Kidney (tissue), 14 donors: Measurements from ENCODE around the gene SH3RF3. TPM values are rescaled to one million over a fixed set of nuclear protein-coding genes. Genes with fewer than 3 reads are reported as not detected.

Experiments
- DNase-seq, 5 donors: peaks; one replicate each; pipeline ENCODE4 v3.0.0-alpha.2; 2013 to 2020
- FAIRE-seq: peaks from 2 replicates; lab custom pipeline; 2012; peaks lifted over from hg19 to GRCh38; lab: Jason Lieb, UNC
- H3K27ac ChIP-seq, 2 donors: one replicate each; pipeline ENCODE4 v1.7.0; 2013; ENCODE audit warnings: low read depth in 2 of 2, low read length in 2 of 2, inconsistent platforms in 1 of 2
- H3K27me3 ChIP-seq: one replicate; pipeline ENCODE4 v1.7.1; 2013; ENCODE audit warnings: low read length, inconsistent platforms; ENCODE audit not compliant: control insufficient read depth, insufficient read depth
- H3K36me3 ChIP-seq, 3 donors: one replicate each; pipeline versions ENCODE4 v1.7.0 to v1.7.1; 2013; ENCODE audit warnings: low read length in 3 of 3, control low read depth in 1 of 3, inconsistent platforms in 1 of 3; ENCODE audit not compliant: insufficient read depth in 3 of 3, control insufficient read depth in 2 of 3
- H3K4me1 ChIP-seq, 3 donors: one replicate each; pipeline versions ENCODE4 v1.7.0 to v1.7.1; 2013; ENCODE audit warnings: low read length in 3 of 3, inconsistent platforms in 1 of 3, low read depth in 1 of 3; ENCODE audit not compliant: control insufficient read depth in 2 of 3, insufficient read depth in 2 of 3
- H3K4me3 ChIP-seq, 3 donors: one replicate each; pipeline versions ENCODE4 v1.7.0 to v1.8.1; 2013; ENCODE audit warnings: low read length in 3 of 3, control low read depth in 1 of 3, inconsistent platforms in 1 of 3
- H3K9ac ChIP-seq, 3 donors: one replicate each; pipeline versions ENCODE4 v1.7.0 to v1.7.1; 2013; ENCODE audit warnings: low read length in 3 of 3, control low read depth in 1 of 3, inconsistent platforms in 1 of 3
- H3K9me3 ChIP-seq, 3 donors: one replicate each; pipeline versions ENCODE4 v1.7.0 to v1.7.1; 2013; ENCODE audit warnings: low read length in 3 of 3, control low read depth in 1 of 3, inconsistent platforms in 1 of 3; ENCODE audit not compliant: control insufficient read depth in 2 of 3, insufficient read depth in 1 of 3
- intact Hi-C: fragments of 100-400 bp; cut with DNase I; formaldehyde crosslinking; loops from one replicate; pipeline ENCODE4 v1.11.1; 2022
- polyA plus RNA-seq: library from polyadenylated mRNA; stranded (reverse); fragments of 350-450 nt; fragmentation: Illumina TruSeq; extraction: RNeasy Lipid Tissue Mini Kit (QIAGEN cat#74804); gene quantifications from one replicate; pipeline ENCODE4 v1.2.3, GENCODE V29; 2014; ENCODE audit warnings: low read depth, low replicate concordance; ENCODE audit not compliant: insufficient read depth
- total RNA-seq: library from RNA; stranded (reverse); fragmentation: NEBNext Ultra II Directional; extraction: Animal tissue kit (Norgen Biotek cat#: 25700); gene quantifications from one replicate; pipeline ENCODE4 v1.2.1, GENCODE V29; 2021
- TF ChIP-seq, protein P1 (sequence below): IDR thresholded peaks from 3 replicates; pipeline ENCODE4 v1.5.1; 2012; ENCODE audit warnings: mild to moderate bottlenecking, moderate library complexity, borderline replicate concordance; ENCODE audit not compliant: insufficient read depth; ENCODE audit errors: extremely low read depth
- donor health status: control.
- donor health status: control.
- donor health status: control.
- donor health status: control.
- donor health status: control.
- donor health status: DM: yes; HTN: yes; CAD: no.
- donor health status: Normal renal cell carcinoma (clear cell type).

Gene SH3RF3
- total and polyA plus RNA-seq, 2 donors from 2014 or later: 1.7 to 10.7 TPM

DNA sequence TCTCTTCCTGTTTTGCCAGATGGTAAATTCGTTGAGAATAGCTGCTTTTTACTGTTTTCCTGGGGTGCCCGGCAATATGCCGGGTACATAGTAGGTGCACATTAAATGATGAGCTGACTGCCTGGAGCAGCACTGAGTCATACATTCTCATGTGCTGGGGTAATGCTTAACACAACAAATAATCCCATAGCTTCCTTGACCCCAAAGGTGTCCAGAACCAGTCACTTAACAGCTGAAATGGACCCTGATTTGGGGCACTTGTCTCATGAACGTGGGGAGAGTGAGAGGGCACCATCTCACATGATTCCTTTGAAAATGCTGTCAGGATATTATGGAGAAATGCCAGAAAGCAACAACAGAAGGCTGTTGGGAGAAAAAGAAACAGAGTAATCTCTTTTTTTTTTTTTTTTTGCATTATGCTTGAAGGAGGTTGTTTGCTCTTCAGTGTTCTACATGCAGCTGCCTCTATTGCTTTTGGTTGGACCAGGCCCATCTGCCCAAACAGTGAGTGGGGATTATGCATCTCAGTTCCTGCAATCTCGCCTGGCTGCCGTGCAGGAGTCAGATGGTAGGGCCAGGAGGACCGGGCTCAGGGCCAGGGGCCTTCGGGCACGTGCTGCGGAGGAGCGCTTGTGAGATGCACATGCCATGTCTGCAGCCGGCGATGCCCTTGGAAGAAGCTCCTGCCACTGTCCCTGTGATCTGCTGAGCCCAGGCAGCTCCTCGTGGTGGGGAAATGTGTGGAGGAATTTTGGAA lies 162.1 kb downstream of the SH3RF3 start:
- Histone ChIP-seq H3K9ac (no peak overlapping the region), H3K4me1 (peaks cover 2 to 8% (median 6%) of the 10 kb centered on the region in 3 donors), H3K36me3 (no peaks in the 10 kb centered on the region), H3K27ac (no peak overlapping the region), H3K27me3 (no peaks in the 10 kb centered on the region), H3K9me3 (peaks cover 0 to 4% (median 0%) of the 10 kb centered on the region in 3 donors), H3K4me3 (no peak overlapping the region)
- intact Hi-C loops: no loop called here
- TF ChIP-seq, protein P1, sequence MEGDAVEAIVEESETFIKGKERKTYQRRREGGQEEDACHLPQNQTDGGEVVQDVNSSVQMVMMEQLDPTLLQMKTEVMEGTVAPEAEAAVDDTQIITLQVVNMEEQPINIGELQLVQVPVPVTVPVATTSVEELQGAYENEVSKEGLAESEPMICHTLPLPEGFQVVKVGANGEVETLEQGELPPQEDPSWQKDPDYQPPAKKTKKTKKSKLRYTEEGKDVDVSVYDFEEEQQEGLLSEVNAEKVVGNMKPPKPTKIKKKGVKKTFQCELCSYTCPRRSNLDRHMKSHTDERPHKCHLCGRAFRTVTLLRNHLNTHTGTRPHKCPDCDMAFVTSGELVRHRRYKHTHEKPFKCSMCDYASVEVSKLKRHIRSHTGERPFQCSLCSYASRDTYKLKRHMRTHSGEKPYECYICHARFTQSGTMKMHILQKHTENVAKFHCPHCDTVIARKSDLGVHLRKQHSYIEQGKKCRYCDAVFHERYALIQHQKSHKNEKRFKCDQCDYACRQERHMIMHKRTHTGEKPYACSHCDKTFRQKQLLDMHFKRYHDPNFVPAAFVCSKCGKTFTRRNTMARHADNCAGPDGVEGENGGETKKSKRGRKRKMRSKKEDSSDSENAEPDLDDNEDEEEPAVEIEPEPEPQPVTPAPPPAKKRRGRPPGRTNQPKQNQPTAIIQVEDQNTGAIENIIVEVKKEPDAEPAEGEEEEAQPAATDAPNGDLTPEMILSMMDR: no peak
- DNase-seq (peak in 1 of 5 donors; percentile 59), FAIRE-seq (no peak)

DNA sequence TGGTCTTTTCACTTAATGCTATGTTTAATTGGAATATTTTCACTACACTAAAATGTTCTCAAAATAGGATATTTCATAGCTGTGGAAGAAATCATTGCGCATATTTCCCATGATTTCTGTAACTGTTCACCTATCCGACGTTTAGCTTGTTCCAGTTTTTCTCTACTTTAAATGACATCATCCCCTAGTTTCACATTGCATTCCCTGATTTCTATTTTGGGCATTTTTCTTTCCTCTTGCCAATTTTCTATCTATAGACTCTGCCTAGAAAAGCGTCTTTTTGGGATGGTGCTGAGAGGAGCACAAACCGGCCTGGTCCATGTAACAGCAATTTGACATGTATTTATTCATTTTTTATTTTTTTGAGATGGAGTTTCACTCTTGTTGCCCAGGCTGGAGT lies 163.4 kb downstream of the SH3RF3 start:
- Histone ChIP-seq H3K27me3 (no peaks in the 10 kb centered on the region), H3K4me3 (no peak overlapping the region), H3K9me3 (peaks cover 0 to 4% (median 0%) of the 10 kb centered on the region in 3 donors), H3K9ac (no peak overlapping the region), H3K4me1 (peaks cover 2 to 8% (median 6%) of the 10 kb centered on the region in 3 donors), H3K27ac (no peak overlapping the region), H3K36me3 (no peaks in the 10 kb centered on the region)
- TF ChIP-seq, protein P1: no peak
- FAIRE-seq (no peak), DNase-seq (no peak)
- intact Hi-C loops: no loop called here

DNA sequence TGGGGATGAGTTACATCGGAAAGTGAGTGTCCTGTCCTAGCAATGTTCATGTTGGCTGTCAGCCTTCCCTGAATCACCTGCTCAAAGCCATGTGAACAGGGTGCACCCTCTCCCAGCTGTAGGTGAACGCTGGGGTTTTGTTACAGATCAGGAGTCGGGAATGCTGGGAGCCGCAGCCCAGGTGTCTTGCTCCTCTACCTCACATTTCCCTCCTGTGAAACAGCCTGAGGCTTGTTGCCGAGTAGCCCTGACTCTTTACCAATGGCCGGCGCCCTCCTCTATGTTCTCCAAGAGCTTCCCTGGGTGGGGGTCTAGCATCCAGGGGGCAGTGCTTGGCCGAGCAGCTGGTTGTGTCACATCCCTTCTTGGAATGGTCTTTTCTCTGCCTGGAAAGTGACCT lies 164.7 kb downstream of the SH3RF3 start:
- peaks cover 2 to 6% (median 3%) of the 10 kb centered on the region in 3 donors for H3K4me1 ChIP-seq
- TF ChIP-seq, protein P1: no peak
- H3K36me3 ChIP-seq: no peaks in the 10 kb centered on the region
- intact Hi-C loops: no loop called here
- H3K9me3 ChIP-seq: peaks cover 0 to 4% (median 0%) of the 10 kb centered on the region in 3 donors
- H3K4me3 ChIP-seq: no peak overlapping the region
- no peaks in the 10 kb centered on the region for H3K27me3 ChIP-seq
- no peak overlapping the region for H3K27ac ChIP-seq
- no peak overlapping the region for H3K9ac ChIP-seq
- FAIRE-seq: no peak
- DNase-seq: peak in 1 of 5 donors; percentile 29
